HT-29 (cell line): Measurements from ENCODE around the gene SLC13A3. TPM values are rescaled to one million over a fixed set of nuclear protein-coding genes. Genes with fewer than 3 reads are reported as not detected.

Source experiments
- DNase-seq: peaks from one replicate; pipeline ENCODE4 v3.0.0-alpha.2; 2015; ENCODE audit warnings: low spot score
- total RNA-seq: library from RNA; depleted of rRNA; stranded (reverse); fragments of >200 nt; shearing (Covaris generic); gene quantifications from 2 replicates; pipeline ENCODE4 v1.2.3, GENCODE V29; 2014

The SLC13A3 gene
- total RNA-seq, 1 experiment from 2014 or later: not detected

- DNase-seq: no peak
Measured at GRCh38 chr20:46580613-46581205, 70.5 kb downstream of the SLC13A3 start.

GRCh38 chr20:46578745-46579144 is 72.5 kb downstream of the SLC13A3 start:
- no peak for DNase-seq

GRCh38 chr20:46576774-46577395 is 74.4 kb downstream of the SLC13A3 start:
- no peak for DNase-seq

DNA sequence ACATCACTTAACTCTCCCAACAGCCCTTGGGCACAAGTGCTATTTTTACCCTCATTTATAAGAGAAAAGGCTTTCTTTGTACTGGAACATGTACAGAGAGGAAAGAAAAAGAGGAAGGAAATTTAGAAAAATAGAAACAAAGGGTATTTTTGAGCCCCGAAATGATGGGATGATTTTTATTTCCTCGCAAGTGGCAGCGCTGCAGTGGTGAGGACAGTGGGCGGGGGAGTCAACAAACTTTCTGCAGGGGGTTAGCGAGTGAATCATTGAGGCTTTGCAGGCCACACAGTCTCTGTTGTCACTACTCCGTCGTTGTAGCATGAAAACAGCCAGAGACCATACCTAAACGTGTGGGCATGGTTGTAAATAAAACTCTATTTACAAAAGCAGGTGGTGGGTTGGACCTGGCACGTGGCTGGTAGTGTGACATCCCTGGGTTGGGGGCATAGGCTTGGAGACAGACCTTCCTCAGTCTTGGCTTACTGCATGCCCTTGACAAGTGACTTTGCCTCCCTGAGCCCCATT is 75.3 kb downstream of the SLC13A3 start:
- DNase-seq: no peak

DNA sequence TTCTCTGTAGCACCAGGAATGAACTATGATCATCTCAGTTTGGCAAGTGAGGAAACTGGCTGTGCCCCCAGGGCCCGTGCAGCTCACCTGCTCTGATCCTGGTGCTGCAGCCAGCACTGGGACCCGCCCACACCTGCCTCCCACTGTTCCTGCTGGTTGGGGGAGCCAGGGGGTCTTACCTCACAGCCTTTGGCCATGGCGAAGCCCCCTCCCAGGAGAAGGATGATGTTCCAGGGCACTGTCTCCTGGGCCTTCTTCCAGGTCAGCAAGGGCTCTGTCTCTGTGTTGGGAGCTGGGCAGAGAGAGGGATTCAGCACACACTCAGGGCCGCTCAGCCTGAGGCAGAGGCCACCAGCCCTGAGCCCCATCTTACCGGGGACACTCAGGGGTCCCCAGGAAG is 75.9 kb downstream of the SLC13A3 start:
- DNase-seq: no peak

GRCh38 chr20:46573788-46574584 is 77.3 kb downstream of the SLC13A3 start:
- DNase-seq: no peak

- DNase-seq: no peak
Measured at GRCh38 chr20:46573234-46573633, 78.0 kb downstream of the SLC13A3 start.

DNA sequence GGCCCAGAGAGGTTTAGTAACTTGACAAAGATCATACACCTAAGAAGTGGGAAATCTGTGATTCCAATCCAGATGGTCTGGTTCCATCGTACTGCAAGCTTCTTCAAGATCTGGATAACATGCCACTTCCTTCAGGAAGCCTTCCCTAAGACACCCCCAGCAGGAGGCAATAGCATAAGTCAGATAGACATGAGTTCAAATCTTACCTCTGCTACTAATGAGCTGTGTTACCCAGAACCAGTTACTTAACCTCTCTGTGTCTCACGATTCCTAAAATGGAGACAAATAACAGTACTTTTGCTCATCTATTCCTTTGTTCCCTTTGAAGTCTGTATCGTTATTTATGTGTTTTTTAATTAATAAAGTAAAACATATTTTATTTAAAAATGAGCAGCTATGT is 78.5 kb downstream of the SLC13A3 start:
- DNase-seq: no peak

DNA sequence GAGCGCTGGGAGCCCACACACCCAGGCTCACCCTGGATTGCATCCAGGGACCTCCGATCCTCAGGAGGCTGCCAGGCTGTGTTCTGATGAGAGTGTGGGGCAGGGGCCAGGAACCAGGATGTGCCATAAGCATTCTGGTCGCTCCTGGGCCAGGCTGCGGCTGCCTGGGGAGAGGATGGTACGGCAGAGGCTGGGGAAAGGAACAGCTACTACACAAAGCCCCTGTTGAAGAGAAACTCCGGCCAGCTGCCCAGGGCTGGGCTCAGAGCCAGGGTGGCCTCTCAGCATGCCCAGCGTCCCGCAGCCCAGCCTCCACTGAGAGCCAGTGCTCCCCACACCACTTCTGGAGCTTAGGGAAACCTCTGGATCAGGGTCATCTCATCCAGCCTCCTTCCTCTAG is 79.1 kb downstream of the SLC13A3 start:
- DNase-seq: no peak

- DNase-seq: no peak
Measured at GRCh38 chr20:46571418-46571817, 79.8 kb downstream of the SLC13A3 start.

- DNase-seq: no peak
Measured at GRCh38 chr20:46570956-46571355, 80.3 kb downstream of the SLC13A3 start.

GRCh38 chr20:46569961-46570360 is 81.3 kb downstream of the SLC13A3 start:
- no peak for DNase-seq

GRCh38 chr20:46568570-46569129 is 82.6 kb downstream of the SLC13A3 start:
- DNase-seq: peak; percentile 61

- DNase-seq: no peak
Measured at GRCh38 chr20:46566125-46566524, 85.1 kb downstream of the SLC13A3 start.

DNA sequence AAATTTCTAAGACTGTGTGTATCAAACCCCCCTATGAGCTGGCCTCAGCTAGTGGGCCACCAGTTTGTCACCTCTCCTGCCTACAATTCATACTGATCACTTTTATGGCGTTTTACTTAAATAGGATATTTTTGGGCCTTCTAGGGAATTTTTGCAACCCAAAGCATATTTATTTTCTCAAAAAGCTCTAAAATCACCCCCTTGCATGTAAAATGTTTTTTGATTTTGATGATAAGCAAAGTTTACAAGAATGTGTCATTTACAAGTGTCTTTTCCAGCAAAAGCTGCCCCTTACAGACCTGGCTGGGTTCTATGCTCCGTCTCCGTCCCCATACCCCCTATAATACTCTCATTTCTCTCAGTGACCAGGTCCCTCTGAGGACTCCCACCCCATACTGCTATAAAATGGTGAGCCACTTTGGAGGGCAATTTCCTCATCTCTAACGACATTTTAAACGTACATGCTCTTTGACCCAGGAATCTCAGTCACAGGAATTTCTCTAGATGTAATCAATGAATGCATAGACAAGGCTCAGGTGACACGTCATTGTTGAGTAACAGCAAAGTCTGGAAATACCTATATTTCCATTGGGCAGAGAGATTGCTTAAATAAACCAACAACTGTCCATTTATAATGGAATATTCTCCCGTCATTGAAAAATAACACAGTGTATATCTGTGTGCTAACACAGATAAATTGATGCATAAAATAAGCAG is 86.9 kb downstream of the SLC13A3 start:
- DNase-seq: no peak

DNA sequence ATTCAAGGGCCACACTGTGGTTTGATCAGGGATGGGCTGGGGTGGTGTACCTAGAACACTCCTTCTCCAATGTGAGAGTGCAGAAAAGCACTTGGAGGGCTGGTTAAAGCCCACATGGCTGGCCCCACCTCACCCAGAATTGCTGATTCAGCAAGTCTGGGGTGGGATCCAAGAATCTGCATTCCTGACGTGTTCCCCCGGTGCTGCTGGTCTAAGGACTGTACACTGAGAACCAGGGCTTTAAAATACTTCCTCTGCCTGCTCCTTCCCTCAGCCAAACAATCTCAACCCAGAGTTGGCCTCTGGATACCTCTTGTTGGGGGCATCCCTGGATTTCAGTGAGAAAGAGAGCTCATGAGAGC is 87.4 kb downstream of the SLC13A3 start:
- no peak for DNase-seq

DNA sequence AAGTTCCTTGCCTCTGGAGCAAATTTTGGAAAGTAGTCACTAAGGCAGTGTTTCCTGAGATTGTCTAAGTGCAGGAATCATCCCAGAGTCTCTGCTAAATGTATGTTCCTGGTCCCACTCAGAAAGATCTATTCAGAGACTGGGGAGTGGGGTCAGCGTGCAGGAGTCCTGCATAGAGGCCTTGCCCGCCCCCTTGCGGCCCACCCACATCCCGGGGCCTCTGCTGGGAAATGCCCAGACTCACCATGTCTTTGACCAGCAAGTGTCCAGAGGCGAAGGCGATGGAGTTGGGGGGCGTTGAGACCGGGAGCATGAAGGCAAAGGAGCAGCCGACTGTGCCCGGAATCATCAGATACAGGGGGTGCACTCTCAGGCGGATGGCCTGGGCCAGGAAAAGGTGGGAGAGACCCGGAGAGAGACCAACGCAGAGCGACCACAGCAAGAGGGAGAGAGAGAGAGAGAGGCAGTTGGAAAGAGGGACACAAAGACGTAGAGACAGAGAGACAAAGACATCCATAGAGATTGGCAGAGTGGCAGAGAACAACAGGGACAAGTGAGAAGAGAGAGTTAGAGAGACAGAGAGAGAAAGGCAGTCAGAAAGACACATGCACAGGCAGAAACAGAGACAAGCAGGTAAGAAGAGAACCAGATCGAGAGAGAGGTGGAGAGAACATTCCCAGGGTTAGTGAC is 87.9 kb downstream of the SLC13A3 start:
- no peak for DNase-seq

GRCh38 chr20:46562373-46563169 is 88.7 kb downstream of the SLC13A3 start:
- peak; percentile 87 for DNase-seq

GRCh38 chr20:46562009-46562372 is 89.3 kb downstream of the SLC13A3 start:
- DNase-seq: no peak

DNA sequence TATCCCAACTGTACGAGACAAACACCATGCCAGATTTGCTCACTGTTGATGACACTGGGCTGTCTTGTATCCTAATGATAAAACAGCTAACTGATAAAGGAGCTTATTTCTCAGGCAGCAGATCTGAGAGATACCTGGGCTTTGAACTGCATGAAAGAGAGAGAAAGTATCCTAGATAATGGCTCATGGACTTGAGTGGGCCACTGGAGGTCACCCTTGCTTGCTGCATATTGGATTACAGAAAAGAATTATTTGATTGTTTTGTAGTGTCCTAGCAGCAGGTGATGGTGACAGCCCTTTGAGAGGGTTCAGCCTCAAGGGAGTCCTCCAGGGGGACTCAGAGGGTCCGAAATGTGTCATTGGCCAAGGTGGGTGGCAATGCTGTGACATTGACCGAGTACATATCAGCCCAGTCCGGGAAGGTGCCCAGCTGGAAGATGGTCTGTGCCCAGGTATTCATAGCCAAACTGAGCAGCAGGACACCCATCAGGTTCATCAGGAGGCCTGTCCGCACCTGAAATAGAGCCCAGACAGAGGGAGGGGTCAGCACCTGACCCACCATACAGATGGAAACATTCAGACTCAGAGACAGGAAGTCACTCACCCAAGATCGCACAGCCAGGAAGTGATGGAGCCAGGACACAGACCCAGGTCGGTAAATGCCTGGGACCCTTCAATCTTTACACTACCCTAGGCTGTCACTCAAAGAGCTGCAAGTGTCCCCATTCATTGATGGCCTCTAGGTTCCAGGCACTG is 91.4 kb downstream of the SLC13A3 start:
- DNase-seq: peak; percentile 32
